ENCODE data around the gene MCL1. TPM values are rescaled to one million over a fixed set of nuclear protein-coding genes. Genes with fewer than 3 reads are reported as not detected.

MCL1 gene
- polyA plus RNA-seq, 1 donor (not counting 4 experiments of a cell fraction or from before 2014, with no cell fraction given): 237 TPM

GRCh38 chr1:150579945-150580642 is 684 bp upstream of the MCL1 start:
- peak overlapping the region; percentile 99 for H3K9ac ChIP-seq (ENCODE audit: control insufficient read depth, extremely low read depth, insufficient read depth, low read length)
- peaks cover 36% of the 10 kb centered on the region for H4K20me1 ChIP-seq (ENCODE audit: control insufficient read depth, extremely low read depth, insufficient read depth, low read length)
- dilution Hi-C loops (cut with MboI; ENCODE audit: extremely low pct_ligation_motif_present, low sequenced_read_pairs): no loop called here
- TF ChIP-seq EZH2 (IDR thresholded peaks at IDR 0.05; ENCODE audit: low read length): no peak
- TF ChIP-seq, protein P1, sequence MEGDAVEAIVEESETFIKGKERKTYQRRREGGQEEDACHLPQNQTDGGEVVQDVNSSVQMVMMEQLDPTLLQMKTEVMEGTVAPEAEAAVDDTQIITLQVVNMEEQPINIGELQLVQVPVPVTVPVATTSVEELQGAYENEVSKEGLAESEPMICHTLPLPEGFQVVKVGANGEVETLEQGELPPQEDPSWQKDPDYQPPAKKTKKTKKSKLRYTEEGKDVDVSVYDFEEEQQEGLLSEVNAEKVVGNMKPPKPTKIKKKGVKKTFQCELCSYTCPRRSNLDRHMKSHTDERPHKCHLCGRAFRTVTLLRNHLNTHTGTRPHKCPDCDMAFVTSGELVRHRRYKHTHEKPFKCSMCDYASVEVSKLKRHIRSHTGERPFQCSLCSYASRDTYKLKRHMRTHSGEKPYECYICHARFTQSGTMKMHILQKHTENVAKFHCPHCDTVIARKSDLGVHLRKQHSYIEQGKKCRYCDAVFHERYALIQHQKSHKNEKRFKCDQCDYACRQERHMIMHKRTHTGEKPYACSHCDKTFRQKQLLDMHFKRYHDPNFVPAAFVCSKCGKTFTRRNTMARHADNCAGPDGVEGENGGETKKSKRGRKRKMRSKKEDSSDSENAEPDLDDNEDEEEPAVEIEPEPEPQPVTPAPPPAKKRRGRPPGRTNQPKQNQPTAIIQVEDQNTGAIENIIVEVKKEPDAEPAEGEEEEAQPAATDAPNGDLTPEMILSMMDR (optimal IDR thresholded peaks at IDR 0.05 in 1 of 3, IDR thresholded peaks at IDR 0.05 in 1 of 3, conservative IDR thresholded peaks at IDR 0.05 in 1 of 3; ENCODE audit: extremely low read depth in 1 of 3, insufficient read depth in 2 of 3, low read length in 3 of 3): no peak
- peaks cover 14 to 38% of the 10 kb centered on the region in 2 experiments for H3K36me3 ChIP-seq (ENCODE audit: control insufficient read depth in 2 of 2, extremely low read depth in 1 of 2, insufficient read depth in 2 of 2, low read length in 2 of 2)
- H3K79me2 ChIP-seq (ENCODE audit: control insufficient read depth, insufficient read depth, low read length): peaks cover 49% of the 10 kb centered on the region
- FAIRE-seq: no peak
- peak overlapping the region; percentile 5 for H2AFZ ChIP-seq (ENCODE audit: control insufficient read depth, low read length)
- peaks cover 17% of the 10 kb centered on the region for H3K4me1 ChIP-seq (ENCODE audit: control insufficient read depth, extremely low read depth, insufficient read depth, low read length)
- no peaks in the 10 kb centered on the region for H3K9me1 ChIP-seq (ENCODE audit: control insufficient read depth, extremely low read depth, insufficient read depth, low read length)
- no peak for DNase-seq (ENCODE audit: low read depth, low spot score)
- peak overlapping the region; percentile 66 to 98 (median 90) for H3K4me3 ChIP-seq (ENCODE audit: control insufficient read depth in 2 of 3, extremely low read depth in 1 of 3, insufficient read depth in 2 of 3, low read depth in 1 of 3, low read length in 3 of 3)
- no peaks in the 10 kb centered on the region for H3K27me3 ChIP-seq (ENCODE audit: control insufficient read depth, extremely low read depth, insufficient read depth, low read length)
- no peaks in the 10 kb centered on the region for H3K9me3 ChIP-seq (ENCODE audit: control insufficient read depth, low read depth, low read length)
- peak overlapping the region; percentile 88 for H3K27ac ChIP-seq (ENCODE audit: control insufficient read depth, insufficient read depth, low read length)
- peak overlapping the region; percentile 81 for H3K4me2 ChIP-seq (ENCODE audit: control insufficient read depth, extremely low read depth, insufficient read depth, low read depth, low read length)

DNA sequence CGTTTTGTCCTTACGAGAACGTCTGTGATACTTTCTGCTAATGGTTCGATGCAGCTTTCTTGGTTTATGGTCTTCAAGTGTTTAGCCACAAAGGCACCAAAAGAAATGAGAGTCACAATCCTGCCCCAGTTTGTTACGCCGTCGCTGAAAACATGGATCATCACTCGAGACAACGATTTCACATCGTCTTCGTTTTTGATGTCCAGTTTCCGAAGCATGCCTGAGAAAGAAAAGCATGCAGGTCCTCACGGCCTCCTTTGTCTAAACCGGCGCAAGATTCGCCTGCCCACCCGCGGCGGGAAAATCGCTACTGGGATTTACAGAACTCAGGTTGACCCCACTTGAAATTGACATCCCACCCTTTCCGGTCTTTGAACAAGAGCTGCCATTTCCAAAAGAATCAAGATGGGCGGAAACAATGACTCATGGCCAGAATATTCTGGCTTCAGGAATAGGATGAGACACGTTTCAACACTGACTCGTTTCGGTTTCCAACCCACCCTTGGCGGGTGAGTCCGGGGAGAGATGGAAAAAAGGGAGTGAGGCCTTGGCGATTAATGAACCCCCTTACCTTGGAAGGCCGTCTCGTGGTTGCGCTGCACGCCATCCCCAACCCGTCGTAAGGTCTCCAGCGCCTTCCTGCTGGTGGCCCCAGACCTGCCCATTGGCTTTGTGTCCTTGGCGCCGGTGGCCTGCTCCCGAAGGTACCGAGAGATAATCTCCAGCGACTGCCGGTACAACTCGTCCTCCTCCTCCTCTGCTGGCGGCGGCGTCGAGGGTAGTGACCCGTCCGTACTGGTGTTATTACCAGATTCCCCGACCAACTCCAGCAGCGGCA is 919 bp downstream of the MCL1 start:
- FAIRE-seq: no peak
- H3K36me3 ChIP-seq (ENCODE audit: control insufficient read depth in 2 of 2, extremely low read depth in 1 of 2, insufficient read depth in 2 of 2, low read length in 2 of 2): peaks cover 18 to 51% of the 10 kb centered on the region in 2 experiments
- dilution Hi-C loops (cut with MboI; ENCODE audit: extremely low pct_ligation_motif_present, low sequenced_read_pairs): no loop called here

More for the DNA sequence above, 919 bp downstream of the MCL1 start:
- TF ChIP-seq, protein P1 (optimal IDR thresholded peaks at IDR 0.05 in 1 of 3, IDR thresholded peaks at IDR 0.05 in 1 of 3, conservative IDR thresholded peaks at IDR 0.05 in 1 of 3; ENCODE audit: extremely low read depth in 1 of 3, insufficient read depth in 2 of 3, low read length in 3 of 3): no peak
- no peak for TF ChIP-seq EZH2 (IDR thresholded peaks at IDR 0.05; ENCODE audit: low read length)
- H3K9me1 ChIP-seq (ENCODE audit: control insufficient read depth, extremely low read depth, insufficient read depth, low read length): no peaks in the 10 kb centered on the region
- no peaks in the 10 kb centered on the region for H3K9me3 ChIP-seq (ENCODE audit: control insufficient read depth, low read depth, low read length)
- H3K4me2 ChIP-seq (ENCODE audit: control insufficient read depth, extremely low read depth, insufficient read depth, low read depth, low read length): no peak overlapping the region
- peak overlapping the region; percentile 99 for H3K9ac ChIP-seq (ENCODE audit: control insufficient read depth, extremely low read depth, insufficient read depth, low read length)
- peak overlapping the region; percentile 90 to 98 (median 97) for H3K4me3 ChIP-seq (ENCODE audit: control insufficient read depth in 2 of 3, extremely low read depth in 1 of 3, insufficient read depth in 2 of 3, low read depth in 1 of 3, low read length in 3 of 3)
- H2AFZ ChIP-seq (ENCODE audit: control insufficient read depth, low read length): no peak overlapping the region
- no peak for DNase-seq (ENCODE audit: low read depth, low spot score)
- H3K27ac ChIP-seq (ENCODE audit: control insufficient read depth, insufficient read depth, low read length): peak overlapping the region; percentile 98
- no peaks in the 10 kb centered on the region for H3K27me3 ChIP-seq (ENCODE audit: control insufficient read depth, extremely low read depth, insufficient read depth, low read length)
- H4K20me1 ChIP-seq (ENCODE audit: control insufficient read depth, extremely low read depth, insufficient read depth, low read length): peaks cover 44% of the 10 kb centered on the region
- H3K4me1 ChIP-seq (ENCODE audit: control insufficient read depth, extremely low read depth, insufficient read depth, low read length): peaks cover 30% of the 10 kb centered on the region
- H3K79me2 ChIP-seq (ENCODE audit: control insufficient read depth, insufficient read depth, low read length): peaks cover 60% of the 10 kb centered on the region
